ENCODE results near the gene ZNF79.

Gene ZNF79

DNA sequence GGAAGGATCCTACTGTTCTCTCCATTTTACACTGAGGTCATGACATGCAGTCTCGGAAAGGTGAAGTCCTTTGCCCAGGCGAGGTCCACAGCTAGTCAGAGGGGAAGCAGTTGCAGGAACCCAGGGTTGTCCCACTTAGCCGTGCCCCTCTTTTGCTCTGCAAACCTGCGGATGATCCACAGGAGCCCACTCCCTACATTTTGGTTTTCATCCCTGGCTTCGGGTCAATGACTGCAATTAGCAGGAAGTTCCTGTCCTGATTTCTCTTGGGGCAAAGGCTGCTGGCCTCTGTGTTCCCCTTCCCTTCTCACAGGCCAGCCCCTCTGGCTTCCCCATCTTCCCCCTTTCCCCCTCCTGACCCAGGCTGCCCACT, 25.9 kb upstream of the ZNF79 start:
- no peak for DNase-seq (ENCODE audit: low spot score)

GRCh38 chr9:127398715-127399400, 25.3 kb upstream of the ZNF79 start:
- DNase-seq (ENCODE audit: low spot score): no peak

DNA sequence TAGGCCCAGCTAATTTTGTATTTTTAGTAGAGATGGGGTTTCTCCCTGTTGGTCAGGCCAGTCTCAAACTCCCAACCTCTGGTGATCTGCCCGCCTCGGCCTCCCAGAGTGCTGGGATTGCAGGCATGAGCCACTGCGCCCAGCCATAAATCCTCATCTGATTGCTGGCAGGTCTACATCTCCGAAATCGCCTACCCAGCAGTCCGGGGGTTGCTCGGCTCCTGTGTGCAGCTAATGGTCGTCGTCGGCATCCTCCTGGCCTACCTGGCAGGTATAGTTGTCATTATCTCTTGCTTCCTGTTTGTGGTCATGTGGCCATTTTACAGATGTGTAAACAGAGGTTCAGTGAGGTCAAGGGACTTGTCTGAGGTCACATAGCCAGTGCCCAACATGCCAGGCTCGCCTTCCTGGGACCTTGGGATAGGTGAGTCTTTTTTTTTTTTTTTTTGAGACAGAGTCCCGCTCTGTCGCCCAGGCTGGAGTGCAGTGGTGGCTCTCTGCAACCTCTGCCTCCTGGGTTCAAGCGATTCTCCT, 24.4 kb upstream of the ZNF79 start:
- DNase-seq (ENCODE audit: low spot score): no peak

DNA sequence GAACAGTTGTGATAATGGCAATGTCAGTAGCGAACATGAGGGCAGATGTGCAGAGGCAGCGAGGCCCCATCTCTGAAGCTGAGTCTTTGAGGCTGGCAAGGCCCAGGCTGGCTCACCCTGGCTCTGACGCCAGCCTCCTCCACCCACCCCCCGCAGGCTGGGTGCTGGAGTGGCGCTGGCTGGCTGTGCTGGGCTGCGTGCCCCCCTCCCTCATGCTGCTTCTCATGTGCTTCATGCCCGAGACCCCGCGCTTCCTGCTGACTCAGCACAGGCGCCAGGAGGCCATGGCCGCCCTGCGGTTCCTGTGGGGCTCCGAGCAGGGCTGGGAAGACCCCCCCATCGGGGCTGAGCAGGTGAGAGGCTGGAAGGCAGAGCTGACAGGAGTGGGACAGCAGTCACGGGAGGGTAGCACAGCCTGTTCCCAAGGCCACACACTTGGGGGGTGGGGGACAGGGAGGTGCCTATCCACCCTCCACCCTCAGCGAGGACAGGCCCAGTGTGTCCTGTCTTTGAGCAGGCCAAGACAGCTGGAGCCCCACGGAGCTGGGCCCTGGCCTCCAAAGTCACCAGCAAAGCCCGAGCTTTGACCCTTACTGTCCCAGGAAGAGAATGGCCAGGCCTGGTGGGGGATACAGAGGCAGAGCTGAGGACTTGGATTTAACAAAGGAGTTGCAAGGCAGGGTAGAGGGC, 21.6 kb upstream of the ZNF79 start:
- no peak for DNase-seq (ENCODE audit: low spot score)

- no peak for DNase-seq (ENCODE audit: low spot score)
Measured at GRCh38 chr9:127403507-127404192, 20.5 kb upstream of the ZNF79 start.

GRCh38 chr9:127404631-127405030, 19.6 kb upstream of the ZNF79 start:
- DNase-seq (ENCODE audit: low spot score): no peak

GRCh38 chr9:127405344-127406125, 18.6 kb upstream of the ZNF79 start:
- DNase-seq (ENCODE audit: low spot score): no peak

- no peak for DNase-seq (ENCODE audit: low spot score)
Measured at GRCh38 chr9:127406799-127407491, 17.2 kb upstream of the ZNF79 start.

- DNase-seq (ENCODE audit: low spot score): no peak
Measured at GRCh38 chr9:127407492-127407843, 16.7 kb upstream of the ZNF79 start.

- DNase-seq (ENCODE audit: low spot score): no peak
Measured at GRCh38 chr9:127411122-127411521, 13.1 kb upstream of the ZNF79 start.

- DNase-seq (ENCODE audit: low spot score): no peak
Measured at GRCh38 chr9:127415141-127415540, 9.0 kb upstream of the ZNF79 start.

DNA sequence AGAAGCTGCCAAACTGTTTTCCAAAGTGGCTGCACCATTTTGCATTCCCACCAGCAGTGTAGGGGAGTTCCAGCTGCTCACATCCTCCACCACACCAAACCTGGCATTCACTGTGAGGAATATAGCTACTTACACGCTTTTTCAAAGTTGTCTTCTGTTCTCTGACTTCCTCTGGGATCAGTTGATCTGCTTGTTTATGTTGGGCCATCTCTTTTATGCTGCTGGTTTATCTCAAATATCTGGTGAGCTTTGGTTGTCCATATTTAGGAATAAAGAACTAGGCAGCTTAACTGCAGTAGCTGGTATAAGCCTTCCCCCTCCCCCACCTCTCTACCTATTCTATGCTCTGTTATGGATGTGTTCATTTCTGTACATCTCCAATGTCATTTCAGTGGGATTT, 8.5 kb upstream of the ZNF79 start:
- DNase-seq (ENCODE audit: low spot score): no peak

DNA sequence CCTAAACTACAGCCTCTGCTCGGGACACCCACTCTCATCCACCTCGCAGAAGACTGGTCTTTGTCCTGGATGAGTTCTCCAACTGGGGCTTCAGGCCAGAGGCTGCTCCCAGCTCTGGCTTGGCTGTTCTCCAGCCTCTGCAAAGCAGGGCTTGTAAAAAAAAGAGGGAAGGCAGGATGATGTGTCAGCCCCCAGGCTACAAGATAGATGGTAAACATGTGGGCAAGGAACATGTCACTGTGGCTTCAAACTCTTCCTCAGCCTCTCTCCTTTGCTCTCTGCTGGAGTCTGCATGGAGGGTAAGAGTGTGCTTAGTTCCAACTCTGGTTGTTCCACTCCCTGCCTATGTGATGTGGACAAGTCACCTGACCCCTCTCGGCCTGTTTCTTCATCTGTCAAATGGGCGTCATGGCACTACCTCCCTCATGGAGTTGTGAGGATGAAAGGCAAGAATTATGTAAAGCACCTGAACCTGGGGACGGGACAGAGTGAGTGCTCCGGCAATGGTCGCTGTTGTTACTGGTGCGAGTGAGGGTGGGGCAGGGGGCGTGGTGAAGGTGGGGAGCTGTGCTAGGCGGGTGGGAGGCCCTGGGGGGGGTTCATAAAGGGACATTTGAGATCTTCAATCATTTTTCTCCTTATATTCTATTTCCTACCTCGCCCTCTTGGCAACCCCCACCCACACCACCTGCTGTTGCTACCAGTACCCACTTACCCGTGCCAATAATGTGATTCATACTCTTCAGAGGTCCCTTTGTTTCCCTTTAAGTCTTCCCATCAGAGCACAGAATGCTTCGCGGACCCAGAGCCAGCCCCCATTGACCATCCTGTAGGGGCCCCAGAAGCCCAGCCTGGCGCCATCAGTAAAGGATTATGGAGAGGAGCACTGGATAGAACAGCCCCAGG, 6.8 kb upstream of the ZNF79 start:
- DNase-seq (ENCODE audit: low spot score): no peak

DNA sequence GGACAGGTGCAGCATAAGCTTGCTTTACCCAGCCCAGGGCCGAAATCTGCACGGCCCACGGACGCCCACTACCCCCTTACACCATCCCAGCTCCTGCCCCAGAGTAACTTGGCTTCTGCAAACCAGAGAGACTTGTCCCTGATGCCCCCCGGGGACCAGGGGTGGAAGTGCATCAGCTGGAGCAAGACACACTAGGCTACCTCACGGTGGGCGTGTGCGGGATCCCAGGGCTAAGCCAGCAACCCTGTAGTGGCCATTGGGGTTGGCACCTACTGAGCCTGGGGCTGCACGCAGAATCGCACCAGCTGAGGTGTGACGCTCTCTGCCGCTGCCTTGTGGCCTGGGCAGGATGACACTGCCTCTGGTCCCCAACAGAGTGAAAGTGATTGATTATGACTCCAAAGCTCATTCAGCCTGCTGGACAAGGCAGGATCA, 6.1 kb upstream of the ZNF79 start:
- DNase-seq (ENCODE audit: low spot score): no peak

DNA sequence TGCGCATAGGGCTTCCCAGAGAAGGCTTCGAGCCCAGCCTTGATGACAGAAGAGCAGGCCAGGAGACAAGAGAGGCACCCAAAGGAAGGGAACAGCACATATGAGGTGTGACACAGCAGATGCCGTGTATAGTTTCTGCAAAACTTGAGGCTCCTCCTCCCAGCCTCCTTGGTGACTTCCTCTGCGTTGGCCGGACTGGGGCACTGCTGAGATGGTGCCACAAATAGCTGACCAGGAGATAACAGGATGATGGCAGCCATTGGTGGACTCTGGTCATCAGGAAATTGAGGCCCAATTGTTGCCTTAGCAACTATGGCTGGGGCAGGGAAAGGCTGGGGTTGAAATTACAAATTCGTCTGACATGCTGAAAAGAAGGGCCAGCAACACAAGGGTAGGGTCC, 4.8 kb upstream of the ZNF79 start:
- no peak for DNase-seq (ENCODE audit: low spot score)

- DNase-seq (ENCODE audit: low spot score): no peak
Measured at GRCh38 chr9:127421057-127421456, 3.1 kb upstream of the ZNF79 start.

DNA sequence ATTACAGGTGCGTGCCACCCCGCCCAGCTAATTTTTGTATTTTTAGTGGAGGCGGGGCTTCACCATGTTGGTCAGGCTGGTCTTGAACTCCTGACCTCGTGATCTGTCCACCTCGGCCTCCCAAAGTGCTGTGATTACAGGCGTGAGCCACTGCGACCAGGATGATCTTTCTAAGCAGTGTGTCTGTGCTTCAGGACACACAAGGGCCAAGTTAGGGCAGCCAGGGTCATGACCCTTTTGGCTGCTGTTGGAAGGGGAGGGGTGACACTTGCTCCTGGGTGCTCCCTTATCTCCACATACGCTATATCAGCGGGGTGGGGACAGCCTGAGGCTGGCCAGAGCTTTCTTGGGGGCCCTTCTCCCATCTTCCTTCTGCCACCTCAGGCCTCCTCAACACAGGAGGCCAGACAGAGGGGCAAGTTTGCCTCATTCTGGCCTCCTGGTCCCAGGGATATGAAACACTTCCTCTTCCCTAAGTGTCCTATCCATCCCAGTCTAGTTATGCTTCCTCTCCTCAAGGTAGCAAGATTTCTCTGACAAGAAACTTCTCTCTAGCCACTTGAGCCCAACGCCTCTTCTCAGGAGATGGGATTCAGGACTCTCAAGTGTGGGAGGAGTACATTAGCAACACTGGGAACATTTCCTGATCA, 1.9 kb upstream of the ZNF79 start:
- no peak for DNase-seq (ENCODE audit: low spot score)

DNA sequence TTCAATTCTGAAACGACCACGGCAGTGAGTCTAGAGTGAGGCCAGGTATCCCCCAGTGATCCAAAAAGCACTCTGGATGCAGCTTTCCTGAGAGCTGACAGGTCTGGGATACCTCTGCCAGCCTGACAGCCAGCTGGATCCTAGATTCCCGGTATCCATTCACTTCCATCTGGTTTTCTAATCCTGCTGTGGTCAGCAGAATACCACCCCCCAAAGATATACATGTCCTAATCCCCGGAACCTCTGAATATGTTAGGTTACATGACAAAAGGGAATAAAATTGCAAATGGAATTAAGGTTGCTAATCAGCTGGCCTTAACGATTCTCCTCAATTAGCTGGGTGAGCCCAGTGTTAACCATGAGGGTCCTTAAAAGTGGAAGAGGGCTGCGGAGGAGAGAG, 1.4 kb upstream of the ZNF79 start:
- DNase-seq (ENCODE audit: low spot score): no peak

DNA sequence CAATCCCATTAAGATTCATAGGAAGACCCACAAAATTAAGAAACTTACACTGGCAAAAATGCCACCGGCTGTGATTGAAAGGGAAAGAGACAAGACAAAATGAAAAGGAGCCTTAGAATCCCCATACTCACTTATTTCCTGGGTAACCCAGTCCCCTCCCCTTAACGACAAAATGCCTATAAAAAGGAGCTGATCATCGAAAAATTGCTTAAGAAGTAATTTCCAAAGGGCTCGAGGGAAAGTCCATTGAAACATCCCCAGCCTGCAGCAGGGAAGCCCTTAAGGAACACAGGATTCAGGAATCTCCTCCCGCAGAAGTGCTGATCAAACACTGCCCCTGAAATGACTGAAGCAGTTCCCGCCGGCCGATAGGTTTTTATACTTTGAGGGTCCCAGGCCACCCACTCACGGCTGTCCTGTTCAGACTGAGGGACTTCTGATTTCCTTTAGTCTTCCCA, 677 bp upstream of the ZNF79 start:
- DNase-seq (ENCODE audit: low spot score): no peak

GRCh38 chr9:127424676-127424999, 456 bp downstream of the ZNF79 start:
- no peak for DNase-seq (ENCODE audit: low spot score)

All from kidney capillary endothelial cell (primary cell).